Small intestine (tissue), 7 donors: ENCODE data around the gene LRRC31. TPM values are rescaled to one million over a fixed set of nuclear protein-coding genes. Genes with fewer than 3 reads are reported as not detected.

ENCODE experiments used
- DNase-seq, 2 donors: peaks; one replicate each; pipeline versions ENCODE4 v3.0.0 to v3.0.0-alpha.2; 2013
- FAIRE-seq: peaks from 2 replicates; lab custom pipeline; 2012; peaks lifted over from hg19 to GRCh38; lab: Jason Lieb, UNC
- H3K27ac ChIP-seq, 3 donors: one replicate each; pipeline ENCODE4 v1.5.1; 2013; ENCODE audit warnings: low read length in 2 of 3, mild to moderate bottlenecking in 2 of 3, control low read depth in 1 of 3, inconsistent platforms in 1 of 3, low read depth in 1 of 3, moderate library complexity in 1 of 3
- H3K27me3 ChIP-seq, 3 donors: one replicate each; pipeline ENCODE4 v1.6.1; 2013; ENCODE audit warnings: low read length in 3 of 3, inconsistent platforms in 1 of 3; ENCODE audit not compliant: control insufficient read depth in 3 of 3, insufficient read depth in 3 of 3
- H3K36me3 ChIP-seq, 3 donors: one replicate each; pipeline ENCODE4 v1.6.1; 2013; ENCODE audit warnings: low read length in 3 of 3, inconsistent platforms in 1 of 3, low read depth in 1 of 3, mild to moderate bottlenecking in 1 of 3, moderate library complexity in 1 of 3; ENCODE audit not compliant: control insufficient read depth in 3 of 3, insufficient read depth in 2 of 3
- H3K4me1 ChIP-seq, 3 donors: one replicate each; pipeline ENCODE4 v1.6.1; 2013; ENCODE audit warnings: low read length in 2 of 3, inconsistent platforms in 1 of 3, low read depth in 1 of 3, mild to moderate bottlenecking in 1 of 3, moderate library complexity in 1 of 3; ENCODE audit not compliant: control insufficient read depth in 3 of 3, insufficient read depth in 2 of 3
- H3K4me3 ChIP-seq, 3 donors: one replicate each; pipeline ENCODE4 v1.5.1; 2013; ENCODE audit warnings: low read length in 3 of 3, control low read depth in 1 of 3, inconsistent platforms in 1 of 3, low read depth in 1 of 3, mild to moderate bottlenecking in 1 of 3, moderate library complexity in 1 of 3
- H3K9me3 ChIP-seq, 2 donors: one replicate each; pipeline ENCODE4 v1.6.1; 2013; ENCODE audit warnings: low read depth in 1 of 2, low read length in 1 of 2; ENCODE audit not compliant: control insufficient read depth in 2 of 2, insufficient read depth in 1 of 2
- WGBS, 3 donors: extraction: QIAGEN DNeasy Blood & Tissue Kit; methylation state at CpG; one replicate each; pipeline ENCODE4 v1.1.7; 2013; 5-methylcytosine and 5-hydroxymethylcytosine counted together
- polyA plus RNA-seq, 4 donors: library from polyadenylated mRNA; stranded (reverse) in 3 of 4; unstranded in 1 of 4; fragments of 200-250 nt in 3 of 4; fragments of 120-200 nt in 1 of 4; gene quantifications; one replicate each; pipeline versions ENCODE4 v1.2.1 to v1.2.3, GENCODE V29; 2013
- donor health status: healthy with polysubstance abuse.
- donor health status: control.
- donor health status: control.
- donor health status: Bipolar disorder and iron deficiency.
- donor health status: healthy.

The LRRC31 gene
- polyA plus RNA-seq, 4 donors: 6.8 to 26.4 (median 14.6) TPM

DNA sequence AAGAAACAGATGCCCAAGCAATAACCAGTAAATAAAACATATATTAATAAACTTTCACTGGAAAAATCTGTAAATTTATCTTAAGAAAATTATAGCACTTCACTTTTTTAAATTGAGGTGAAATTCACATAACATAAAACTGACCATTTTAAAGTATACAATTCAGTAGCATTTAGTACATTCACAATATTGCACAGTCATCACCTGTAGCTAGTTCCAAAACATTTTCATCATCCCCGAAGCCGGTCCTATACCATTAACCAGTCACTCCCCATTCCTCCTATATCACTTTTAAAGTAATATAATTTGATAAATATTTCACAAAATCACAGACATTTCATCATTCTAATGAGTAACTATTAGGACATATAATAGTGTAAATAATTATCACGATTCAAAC lies 65.1 kb downstream of the LRRC31 start:
- H3K9me3 ChIP-seq: no peaks in the 10 kb centered on the region
- H3K27me3 ChIP-seq: no peaks in the 10 kb centered on the region
- H3K4me1 ChIP-seq: no peaks in the 10 kb centered on the region
- no peak for DNase-seq
- H3K27ac ChIP-seq: no peak overlapping the region
- 95 to 96% (median 95%) methylated on average over 3 of the region's 3 CpGs for WGBS, 3 donors
- FAIRE-seq: no peak
- H3K4me3 ChIP-seq: no peak overlapping the region
- peaks cover 0 to 6% (median 0%) of the 10 kb centered on the region in 3 donors for H3K36me3 ChIP-seq

DNA sequence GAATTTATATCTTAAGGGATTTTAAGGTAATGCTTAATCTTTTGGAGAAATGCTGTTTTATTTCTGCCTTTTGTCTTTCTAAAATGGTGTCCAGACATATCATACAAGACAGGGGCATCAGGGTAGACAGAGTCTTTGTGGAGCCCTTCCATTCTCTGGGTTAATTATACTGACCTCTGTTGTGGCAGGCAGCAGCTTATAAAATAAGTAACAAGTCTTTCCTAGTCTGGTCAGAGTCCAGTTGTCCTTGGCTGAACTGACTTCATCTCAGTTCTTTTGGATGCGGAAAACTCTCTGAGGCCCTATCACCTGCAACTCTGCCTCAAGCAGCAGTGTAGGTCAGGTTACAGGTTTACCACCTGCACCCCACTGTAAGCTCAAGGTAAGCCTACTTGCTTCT lies 77.4 kb downstream of the LRRC31 start:
- Histone ChIP-seq H3K4me3 (no peak overlapping the region), H3K27me3 (no peaks in the 10 kb centered on the region), H3K36me3 (peaks cover 0 to 4% (median 3%) of the 10 kb centered on the region in 3 donors), H3K9me3 (no peaks in the 10 kb centered on the region), H3K4me1 (no peaks in the 10 kb centered on the region), H3K27ac (no peak overlapping the region)
- FAIRE-seq (no peak), DNase-seq (no peak)
- WGBS, 3 donors: 96 to 100% (median 100%) methylated on average over 1 of the region's 1 CpG

DNA sequence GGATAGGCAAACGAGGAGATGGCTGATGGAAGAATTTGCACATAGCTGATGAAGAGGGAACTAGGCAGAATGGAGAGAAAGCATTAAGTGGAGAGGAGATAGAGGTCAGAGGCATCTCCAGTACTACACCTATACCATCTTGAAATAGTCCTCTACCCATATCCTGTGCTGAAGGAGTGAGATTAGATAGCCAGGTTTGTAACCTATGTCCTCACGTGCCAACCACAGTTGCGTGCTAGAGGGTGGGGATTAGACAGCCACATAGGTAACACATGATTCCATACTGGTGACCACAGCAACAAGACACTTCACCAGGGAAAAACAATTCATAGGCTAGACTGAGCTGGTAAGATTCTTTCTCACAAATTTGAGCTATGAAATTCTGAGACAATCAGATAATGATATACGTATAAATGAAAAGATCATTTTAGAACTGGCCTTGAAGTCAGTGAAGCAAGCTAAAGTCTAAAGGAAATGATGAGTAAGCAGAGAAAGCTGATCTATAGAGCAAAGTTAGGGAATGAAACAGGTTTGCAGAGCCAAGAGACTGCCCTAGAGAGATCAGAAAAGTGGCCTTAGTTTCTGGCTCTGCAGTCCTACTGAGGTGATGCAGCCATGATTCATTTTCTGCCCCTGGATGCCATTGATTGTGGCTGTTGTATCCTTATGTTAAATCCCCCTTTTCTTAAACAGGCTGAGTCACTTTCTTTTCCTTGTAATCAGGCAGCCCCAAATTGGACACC lies 78.9 kb downstream of the LRRC31 start:
- H3K9me3 ChIP-seq: no peaks in the 10 kb centered on the region
- no peaks in the 10 kb centered on the region for H3K4me1 ChIP-seq
- FAIRE-seq (no peak), DNase-seq (peak in 1 of 2 donors; percentile 11)
- peaks cover 0 to 9% (median 4%) of the 10 kb centered on the region in 3 donors for H3K36me3 ChIP-seq
- no peak overlapping the region for H3K4me3 ChIP-seq
- 87 to 90% (median 88%) methylated on average over 4 of the region's 4 CpGs for WGBS, 3 donors
- no peak overlapping the region for H3K27ac ChIP-seq
- H3K27me3 ChIP-seq: no peaks in the 10 kb centered on the region

DNA sequence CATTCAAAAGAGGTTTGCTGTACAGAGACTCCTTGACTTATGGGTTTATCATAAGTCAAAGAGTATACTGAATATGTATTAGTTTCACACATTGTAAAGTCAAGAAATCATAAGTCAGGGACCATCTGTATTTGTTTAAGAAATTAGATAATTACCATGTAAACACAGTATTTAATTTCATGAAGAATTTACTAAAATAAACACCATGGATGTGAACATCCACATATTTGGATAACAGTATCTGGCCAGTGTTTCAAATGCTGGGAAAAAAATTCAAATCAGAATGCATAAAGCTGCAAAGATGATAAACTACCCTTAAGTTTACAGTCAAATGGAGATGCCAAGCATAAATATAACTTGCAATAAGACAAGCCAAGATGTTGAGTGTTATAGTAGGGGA lies 79.5 kb downstream of the LRRC31 start:
- H3K36me3 ChIP-seq: peaks cover 3 to 9% (median 4%) of the 10 kb centered on the region in 3 donors
- no peaks in the 10 kb centered on the region for H3K4me1 ChIP-seq
- H3K27ac ChIP-seq: no peak overlapping the region
- FAIRE-seq: no peak
- H3K4me3 ChIP-seq: no peak overlapping the region
- H3K9me3 ChIP-seq: no peaks in the 10 kb centered on the region
- no peaks in the 10 kb centered on the region for H3K27me3 ChIP-seq
- no peak for DNase-seq

Other genes starting within 250 kb of the LRRC31 start
- gene MECOM, start 206.2 kb downstream of the LRRC31 start, polyA plus RNA-seq: 10 to 100 TPM; 11.1 to 29.2 (median 24.7) TPM
- under 1 TPM in 2 of 4 donors, not detected in 2; 0.48 to 0.87 TPM for gene TERC, start 104.9 kb downstream of the LRRC31 start, polyA plus RNA-seq
- gene ACTRT3, start 100.4 kb downstream of the LRRC31 start, polyA plus RNA-seq: 10 to 100 TPM in 1 of 4 donors, 1 to 10 TPM in 3; 1.3 to 13.6 (median 1.7) TPM
- gene MYNN, start 96.5 kb downstream of the LRRC31 start, polyA plus RNA-seq: 10 to 100 TPM in 3 of 4 donors, 1 to 10 TPM in 1; 7.5 to 17.5 (median 10.9) TPM
- gene LRRIQ4, start 57.1 kb downstream of the LRRC31 start, polyA plus RNA-seq: under 1 TPM in 1 of 4 donors, not detected in 3; 0.13 TPM
- gene LRRC34, start 57.0 kb downstream of the LRRC31 start, polyA plus RNA-seq: 1 to 10 TPM in 2 of 4 donors, under 1 TPM in 1, not detected in 1; 0.94 to 2.2 (median 1.2) TPM
- not detected for gene SAMD7, start 41.6 kb upstream of the LRRC31 start, polyA plus RNA-seq
- gene SEC62, start 96.9 kb upstream of the LRRC31 start, polyA plus RNA-seq: 10 to 100 TPM; 38.7 to 96.7 (median 60.1) TPM
- gene GPR160, start 168.1 kb upstream of the LRRC31 start, polyA plus RNA-seq: 100 to 1,000 TPM in 1 of 4 donors, 10 to 100 TPM in 3; 48.6 to 358 (median 55.8) TPM